Hepatic stellate cell (primary cell): ENCODE data around the gene OR2AK2.
"Not testable (repeated sequence)": the region's sequence is repeated elsewhere in the genome, so short reads cannot be mapped to it uniquely, and the experiment has no call there.

Experiments
- DNase-seq: peaks from one replicate; pipeline ENCODE4 v3.0.0; 2011; ENCODE audit warnings: low spot score

Gene OR2AK2, protein sequence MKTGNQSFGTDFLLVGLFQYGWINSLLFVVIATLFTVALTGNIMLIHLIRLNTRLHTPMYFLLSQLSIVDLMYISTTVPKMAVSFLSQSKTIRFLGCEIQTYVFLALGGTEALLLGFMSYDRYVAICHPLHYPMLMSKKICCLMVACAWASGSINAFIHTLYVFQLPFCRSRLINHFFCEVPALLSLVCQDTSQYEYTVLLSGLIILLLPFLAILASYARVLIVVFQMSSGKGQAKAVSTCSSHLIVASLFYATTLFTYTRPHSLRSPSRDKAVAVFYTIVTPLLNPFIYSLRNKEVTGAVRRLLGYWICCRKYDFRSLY

DNA sequence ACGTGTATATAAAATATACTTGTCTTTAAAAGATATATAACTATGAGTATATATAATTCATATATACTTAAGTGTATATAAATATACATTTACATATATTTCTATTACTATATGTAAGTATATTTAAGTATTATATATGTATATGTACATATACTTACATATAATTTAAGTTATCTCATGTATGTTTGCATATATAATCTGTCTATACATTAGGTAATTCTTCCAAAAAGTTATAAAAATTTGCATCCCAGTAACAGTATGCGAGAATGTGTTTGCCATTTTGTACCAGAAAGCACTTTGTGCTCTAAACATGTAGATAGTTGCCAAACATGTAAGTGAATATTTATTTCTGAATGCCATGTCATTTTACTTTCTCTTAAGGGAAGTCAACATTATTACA lies at the start of gene OR2AK2:
Gene OR2AK2 (plus strand): TSS at position 301 of the 400 bp plus-strand sequence. CDS start 144 bp downstream, outside the sequence.
- DNase-seq = no peak

DNA sequence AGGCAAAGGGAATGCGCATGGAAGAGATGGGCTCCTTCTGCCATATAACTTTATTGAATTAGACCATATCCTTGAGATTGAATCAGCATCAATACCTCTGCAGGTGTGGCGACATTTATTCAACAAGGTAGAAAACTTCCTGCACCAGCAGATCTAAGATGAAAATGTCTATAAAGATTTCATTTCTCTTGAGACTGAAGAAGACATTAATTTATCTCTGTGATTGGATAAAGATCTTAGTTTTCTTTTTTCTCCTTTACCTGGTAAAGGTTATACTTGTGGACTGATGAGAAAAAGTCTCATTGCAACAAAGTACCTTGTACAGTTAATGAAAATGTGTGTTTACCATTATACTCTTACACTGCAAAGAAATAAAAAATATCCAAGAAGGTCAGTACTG lies 45.1 kb upstream of the OR2AK2 start, which contains the start of gene OR2T8:
Gene OR2T8 (plus strand): TSS at position 301 of the 400 bp plus-strand sequence. CDS start 766 bp downstream, outside the sequence.
- DNase-seq = no peak

DNA sequence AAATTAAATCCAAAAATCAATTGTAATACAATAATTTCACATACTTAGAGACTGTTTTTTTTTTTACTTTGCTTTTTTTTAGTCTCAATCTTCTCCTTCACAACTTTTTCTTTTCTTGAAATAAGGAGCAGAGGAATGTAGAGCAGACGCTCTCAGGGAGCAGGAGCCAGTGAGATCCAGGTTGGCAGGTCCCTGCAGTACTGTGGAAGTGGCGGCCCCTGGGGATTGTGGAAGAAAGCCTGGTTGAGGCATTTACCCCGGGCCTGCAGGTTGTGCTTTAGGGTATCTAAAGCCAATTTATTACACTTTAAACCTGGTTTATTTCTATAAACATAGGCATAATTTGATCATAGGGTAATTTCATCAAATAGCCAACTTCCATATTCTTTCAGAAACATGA lies 41.1 kb upstream of the OR2AK2 start:
- DNase-seq = no peak

- DNase-seq = peak; percentile 17
Measured at GRCh38 chr1:247924868-247925267, 40.2 kb upstream of the OR2AK2 start, which contains the start of gene OR2AJ1. Gene OR2AJ1 (plus strand): TSS chr1:247924889. CDS start chr1:247933769, 8,880 bp downstream.

DNA sequence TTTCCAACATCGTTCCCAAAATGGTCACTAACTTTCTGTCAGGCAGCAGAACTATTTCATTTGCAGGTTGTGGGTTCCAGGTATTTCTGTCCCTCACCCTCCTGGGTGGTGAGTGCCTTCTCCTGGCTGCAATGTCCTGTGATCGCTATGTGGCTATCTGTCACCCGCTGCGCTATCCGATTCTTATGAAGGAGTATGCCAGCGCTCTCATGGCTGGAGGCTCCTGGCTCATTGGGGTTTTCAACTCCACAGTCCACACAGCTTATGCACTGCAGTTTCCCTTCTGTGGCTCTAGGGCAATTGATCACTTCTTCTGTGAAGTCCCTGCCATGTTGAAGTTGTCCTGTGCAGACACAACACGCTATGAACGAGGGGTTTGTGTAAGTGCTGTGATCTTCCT lies 31.0 kb upstream of the OR2AK2 start:
- DNase-seq = no peak

- no peak for DNase-seq
Measured at GRCh38 chr1:247935781-247936180, 29.3 kb upstream of the OR2AK2 start.

GRCh38 chr1:247936415-247936814 lies 28.6 kb upstream of the OR2AK2 start:
- DNase-seq = no peak

DNA sequence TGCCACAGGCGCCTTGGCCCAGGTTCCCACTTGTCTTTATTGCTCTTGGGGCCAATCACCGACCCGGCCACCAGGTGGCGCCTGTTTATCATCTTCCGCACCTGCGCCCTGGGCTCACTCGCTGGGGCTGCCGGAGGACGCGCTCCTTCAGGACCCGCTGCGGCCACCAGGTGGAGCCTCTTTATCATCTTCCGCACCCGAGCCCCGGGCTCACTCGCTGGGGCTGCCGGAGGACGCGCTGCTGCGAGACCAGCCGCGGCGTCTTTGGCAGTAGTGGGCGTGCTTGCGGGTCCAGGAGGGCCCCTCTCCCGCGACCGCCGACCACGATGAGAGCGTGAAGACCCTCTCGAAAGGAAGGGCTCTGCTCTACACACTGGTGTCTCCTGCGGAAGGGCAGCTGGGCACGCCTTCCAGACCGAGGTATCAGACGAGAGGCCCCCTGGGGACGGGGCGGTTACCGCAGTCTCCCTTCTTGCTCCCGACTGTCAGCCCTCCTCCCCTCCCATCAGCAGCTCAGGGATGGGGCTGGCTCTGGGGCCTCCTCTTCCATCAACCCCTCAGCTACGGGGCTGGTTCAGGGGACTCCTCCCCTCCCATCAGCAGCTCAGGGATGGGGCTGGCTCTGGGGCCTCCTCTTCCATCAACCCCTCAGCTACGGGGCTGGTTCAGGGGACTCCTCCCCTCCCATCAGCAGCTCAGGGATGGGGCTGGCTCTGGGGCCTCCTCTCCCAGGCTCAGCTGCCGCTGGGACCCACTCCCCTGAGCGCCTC lies 27.9 kb upstream of the OR2AK2 start:
- DNase-seq = not testable (repeated sequence)

DNA sequence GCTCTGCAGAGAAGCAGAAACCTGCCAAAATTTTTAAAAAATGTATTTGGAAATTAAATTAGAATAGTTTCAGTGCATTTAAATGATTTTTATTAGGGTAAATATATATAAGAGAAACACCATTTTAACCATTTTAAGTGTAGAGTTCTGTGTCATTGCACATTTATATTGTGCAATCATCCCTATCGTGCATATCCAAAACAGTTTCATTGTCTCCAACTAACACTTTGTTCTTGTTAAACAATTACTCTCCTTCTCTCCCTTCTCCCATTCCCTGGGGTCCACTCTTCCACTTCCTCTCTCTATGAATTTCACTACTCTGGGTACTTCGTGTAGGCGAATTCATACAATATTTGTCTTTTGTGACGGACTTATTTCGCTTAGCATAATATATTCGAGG lies 22.4 kb upstream of the OR2AK2 start:
- DNase-seq = no peak

GRCh38 chr1:247948558-247948957 lies 16.5 kb upstream of the OR2AK2 start, which contains the start of gene OR2L8:
Gene OR2L8 (plus strand): TSS chr1:247948858. CDS start chr1:247948858, 0 bp downstream.
- no peak for DNase-seq

DNA sequence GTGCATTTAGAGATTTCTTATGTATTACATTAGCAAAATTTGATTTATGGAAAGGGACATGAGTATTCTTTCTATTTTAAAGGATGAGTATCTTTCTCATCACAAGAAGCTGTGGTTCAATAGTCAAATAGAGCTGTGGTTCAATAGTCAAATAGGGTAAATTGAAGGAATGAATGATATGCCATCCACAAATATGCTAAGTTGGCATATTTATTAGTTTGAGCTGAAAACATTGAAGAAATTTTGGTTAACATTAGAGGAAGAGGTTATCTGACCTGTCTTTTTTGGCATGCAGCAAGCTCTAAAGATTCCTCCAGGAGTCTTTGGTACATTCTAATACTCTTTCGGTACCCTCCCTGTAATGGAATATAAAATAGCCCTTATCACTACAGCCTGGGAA lies 11.6 kb upstream of the OR2AK2 start:
- DNase-seq = no peak

DNA sequence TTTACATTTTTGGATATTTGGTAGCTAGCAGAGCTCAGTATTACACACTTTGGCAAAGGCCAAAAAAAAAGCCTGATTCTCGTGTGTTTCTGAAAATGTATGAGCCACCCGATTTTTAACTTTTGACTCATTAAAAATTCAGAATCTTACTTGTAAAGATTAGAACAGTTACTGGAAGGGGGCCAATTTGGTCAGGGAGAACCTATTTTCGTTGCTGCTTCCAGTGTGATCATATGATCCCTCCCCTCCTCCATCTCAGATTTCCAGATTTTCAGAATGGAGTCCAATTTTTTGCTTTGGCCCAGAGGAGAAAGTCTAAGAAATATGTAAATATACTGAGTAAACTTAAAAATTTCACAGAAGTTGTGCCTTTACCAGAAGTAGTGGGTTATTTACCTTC lies 3.2 kb upstream of the OR2AK2 start:
- no peak for DNase-seq

DNA sequence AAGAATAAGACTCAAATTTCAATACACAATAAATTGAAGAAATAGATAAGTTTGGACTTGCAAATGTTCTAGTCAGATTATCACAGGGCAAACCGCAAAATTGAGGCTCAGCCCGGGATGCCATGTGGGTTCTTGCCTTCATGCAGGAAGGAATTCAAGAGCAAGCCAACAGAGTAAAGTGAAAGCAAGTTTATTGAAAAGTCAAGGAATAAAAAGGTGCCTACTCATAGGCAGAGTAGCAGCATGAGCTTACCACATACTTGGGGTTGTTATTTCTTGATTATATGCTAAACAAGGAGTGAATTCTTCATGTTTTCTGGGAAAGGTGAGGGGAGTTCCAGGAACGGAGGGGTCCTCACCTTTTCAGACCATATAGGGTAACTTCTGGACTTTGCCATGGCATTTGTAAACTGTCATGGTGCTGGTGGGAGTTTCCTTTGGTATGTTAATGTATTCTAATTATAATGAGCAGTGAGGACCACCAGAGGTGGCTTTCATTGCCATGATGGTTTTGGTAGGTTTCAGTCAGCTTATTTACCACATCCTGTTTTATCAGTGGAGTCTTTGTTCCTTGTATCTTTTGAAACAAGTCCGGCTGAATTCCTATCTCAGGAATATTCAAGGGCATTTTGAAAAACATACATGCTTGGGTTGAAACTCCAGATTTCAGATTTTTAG lies 2.0 kb upstream of the OR2AK2 start:
- DNase-seq = no peak

DNA sequence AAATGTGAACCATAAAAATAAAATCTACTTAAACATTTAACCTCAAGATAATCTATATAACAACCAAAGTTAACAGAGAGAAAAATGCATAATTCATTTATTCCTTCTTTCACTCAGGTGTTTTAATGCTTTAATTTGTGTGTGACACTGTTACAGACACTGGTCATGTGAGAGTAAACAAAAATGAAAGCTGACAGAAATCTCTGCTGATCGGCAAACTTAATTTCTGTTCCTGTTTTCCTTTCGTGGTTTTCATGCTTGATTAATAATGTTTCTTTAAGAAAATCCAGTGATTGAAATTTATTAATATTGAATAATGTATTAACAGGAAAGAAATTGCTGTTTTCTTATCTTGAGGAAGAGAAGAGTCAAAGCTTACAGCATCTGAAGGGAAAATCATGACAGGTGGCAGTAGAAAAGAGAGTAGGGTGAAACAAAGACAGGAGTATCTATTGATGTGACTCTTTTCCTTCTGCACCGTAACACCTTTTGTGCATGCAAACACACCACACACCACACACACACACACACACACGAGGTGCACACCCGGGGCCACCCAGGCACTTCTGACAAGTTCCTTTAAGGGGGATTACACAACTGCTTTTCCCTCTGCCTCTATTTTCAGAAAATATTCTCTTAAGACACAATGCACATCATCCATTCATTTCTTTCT lies 1.6 kb downstream of the OR2AK2 start:
- DNase-seq = no peak

DNA sequence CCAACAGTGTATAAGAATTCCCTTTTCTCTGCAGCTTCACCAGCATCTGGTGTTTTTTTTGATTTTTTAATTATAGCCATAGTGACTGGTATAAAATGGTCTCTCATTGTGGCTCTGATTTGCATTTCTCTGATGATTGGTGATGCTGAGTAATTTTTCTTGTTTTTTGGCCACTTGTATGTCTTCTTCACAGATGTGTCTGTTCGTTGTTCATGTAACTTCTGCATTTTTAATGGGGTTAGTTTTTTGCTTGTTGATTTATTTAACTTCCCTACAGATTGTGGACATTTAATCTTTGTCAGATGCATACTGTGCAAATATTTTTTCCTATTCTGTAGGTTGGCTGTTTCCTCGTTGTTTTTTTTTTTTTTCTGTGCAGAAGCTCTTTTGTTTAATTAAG lies 28.0 kb downstream of the OR2AK2 start:
- no peak for DNase-seq

GRCh38 chr1:247998811-247999210 lies 33.8 kb downstream of the OR2AK2 start:
- DNase-seq = no peak

GRCh38 chr1:248000169-248000568 lies 35.1 kb downstream of the OR2AK2 start:
- no peak for DNase-seq

- DNase-seq = no peak
Measured at GRCh38 chr1:248007778-248008177, 42.7 kb downstream of the OR2AK2 start.

DNA sequence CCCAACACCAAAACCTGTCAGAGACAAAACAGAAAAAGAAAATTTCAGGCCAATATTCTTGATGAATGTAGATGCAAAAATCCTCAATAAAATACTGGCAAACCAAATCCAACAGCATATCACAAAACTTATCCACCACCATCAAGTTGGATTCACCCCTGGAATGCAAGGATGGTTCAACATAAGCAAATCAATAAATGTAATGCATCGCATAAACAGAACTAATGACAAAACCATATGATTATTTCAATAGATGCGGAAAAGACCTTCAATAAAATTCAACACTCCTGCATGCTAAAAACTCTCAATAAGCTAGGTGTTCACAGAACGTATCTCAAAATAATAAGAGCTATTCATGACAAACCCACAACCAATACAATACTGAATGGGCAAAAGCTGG lies 44.6 kb downstream of the OR2AK2 start:
- DNase-seq = no peak

- DNase-seq = no peak
Measured at GRCh38 chr1:248013229-248013710, 48.2 kb downstream of the OR2AK2 start, which contains the start of gene OR2L5. Gene OR2L5 (plus strand): TSS chr1:248013660. CDS start chr1:248021948, 8,288 bp downstream.

DNA sequence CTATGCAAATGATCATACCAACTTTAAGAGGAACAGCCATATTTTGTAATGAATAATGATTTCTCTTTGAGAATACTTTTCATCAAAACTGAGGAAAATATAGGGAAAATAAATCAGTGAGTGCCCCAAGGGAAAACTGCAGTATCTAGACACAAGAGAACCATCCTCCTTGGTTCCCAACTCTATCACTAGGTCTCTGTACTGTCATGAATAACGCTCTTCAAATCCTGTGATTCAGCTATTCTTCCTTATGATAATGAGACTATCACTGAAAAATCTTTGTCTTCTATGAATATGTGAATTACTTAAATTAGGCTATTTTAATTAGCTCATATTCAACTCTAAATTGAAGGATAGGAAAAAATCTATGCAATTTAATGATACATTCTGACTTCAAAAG lies 50.8 kb downstream of the OR2AK2 start:
- no peak for DNase-seq
